ENCODE results near the gene PRLHR.
A peak's percentile ranks its signal among the peaks of the same experiment; 100 is the strongest.
"Not testable (repeated sequence)": the region's sequence is repeated elsewhere in the genome, so short reads cannot be mapped to it uniquely, and the experiment has no call there.

PRLHR gene

DNA sequence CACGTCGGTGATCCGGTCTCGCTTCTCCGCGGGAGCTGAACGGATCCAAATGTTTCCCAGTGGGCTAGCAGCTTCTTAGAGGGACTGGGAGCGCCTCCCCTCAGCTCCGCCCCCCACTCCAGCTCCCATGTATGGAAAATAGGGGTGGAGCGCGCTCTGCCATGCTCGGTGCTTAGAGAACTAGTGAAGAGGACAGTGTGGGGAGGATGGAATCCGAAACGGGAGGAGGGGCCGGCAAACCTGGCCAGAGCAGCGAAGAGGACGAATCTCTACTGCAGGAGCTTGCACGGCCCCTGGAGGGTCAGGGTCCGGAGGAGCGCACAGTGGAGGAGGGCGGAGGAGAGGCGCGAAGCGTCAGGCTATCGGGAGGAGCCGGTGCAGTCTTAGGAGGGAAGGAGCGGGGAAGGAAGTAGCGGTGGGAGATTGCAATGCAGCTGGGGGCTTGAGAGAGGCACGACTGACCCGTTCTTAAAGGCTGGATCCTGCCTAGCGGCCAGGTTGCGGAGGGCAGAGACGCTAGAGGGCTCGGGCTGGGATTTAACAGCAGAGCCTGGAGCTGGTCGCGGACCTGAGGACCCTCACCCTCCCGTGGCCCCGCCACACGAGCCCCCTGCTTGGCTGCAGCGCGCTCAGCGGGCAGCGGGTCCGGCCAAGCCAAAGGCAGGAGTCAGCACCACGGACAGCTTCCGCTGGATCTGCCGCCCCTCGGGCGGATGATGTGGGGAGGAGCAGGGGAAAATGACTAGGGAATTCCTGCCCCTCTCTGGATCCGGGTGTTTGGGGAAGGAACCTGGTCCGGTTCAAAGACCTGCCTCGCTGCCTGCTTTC is at the start of gene PRLHR:
TSS of gene PRLHR (minus strand) at position 51 of the 828 bp plus-strand sequence. CDS start 404 bp downstream, outside the sequence.
- no peak for DNase-seq

DNA sequence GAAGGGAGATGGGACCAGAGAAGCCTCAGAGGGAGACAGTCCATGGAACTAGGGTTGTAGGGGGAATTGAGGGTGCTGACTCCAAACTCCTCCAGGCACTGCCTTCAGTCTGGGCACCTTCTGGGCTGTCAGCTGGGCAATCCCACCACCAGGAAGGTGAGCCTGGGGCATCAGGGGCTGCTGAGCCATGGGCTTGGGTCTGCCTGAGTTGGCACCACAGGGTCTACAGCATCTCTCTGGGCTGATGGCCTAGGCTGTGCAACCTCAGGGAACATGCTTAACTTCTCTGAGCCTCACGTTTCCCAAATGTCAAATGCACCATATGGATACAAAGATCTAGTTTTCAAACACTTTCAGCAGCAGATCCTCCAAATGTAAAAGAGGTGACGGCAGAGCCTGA is 46.8 kb upstream of the PRLHR start:
- DNase-seq: no peak

DNA sequence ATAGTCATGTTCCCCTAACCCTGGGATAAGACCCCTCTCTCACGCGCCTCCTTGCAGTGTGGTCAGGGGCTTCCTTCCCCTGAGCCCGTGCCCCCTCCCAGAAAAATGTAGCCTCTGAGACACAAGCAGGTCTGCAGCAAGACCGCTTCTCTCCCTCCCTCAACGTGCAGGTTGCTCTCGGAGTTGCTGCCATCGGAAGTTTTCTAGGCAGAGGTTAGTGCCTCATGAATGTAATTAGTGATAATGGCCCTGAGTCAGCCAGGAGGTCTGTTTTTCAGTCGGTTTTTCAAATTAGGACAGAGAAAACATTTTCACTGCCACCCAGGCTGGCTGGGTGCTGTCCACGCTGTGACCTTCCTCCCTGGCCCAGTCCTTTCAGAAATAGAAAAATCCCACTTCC is 43.2 kb upstream of the PRLHR start:
- no peak for DNase-seq

DNA sequence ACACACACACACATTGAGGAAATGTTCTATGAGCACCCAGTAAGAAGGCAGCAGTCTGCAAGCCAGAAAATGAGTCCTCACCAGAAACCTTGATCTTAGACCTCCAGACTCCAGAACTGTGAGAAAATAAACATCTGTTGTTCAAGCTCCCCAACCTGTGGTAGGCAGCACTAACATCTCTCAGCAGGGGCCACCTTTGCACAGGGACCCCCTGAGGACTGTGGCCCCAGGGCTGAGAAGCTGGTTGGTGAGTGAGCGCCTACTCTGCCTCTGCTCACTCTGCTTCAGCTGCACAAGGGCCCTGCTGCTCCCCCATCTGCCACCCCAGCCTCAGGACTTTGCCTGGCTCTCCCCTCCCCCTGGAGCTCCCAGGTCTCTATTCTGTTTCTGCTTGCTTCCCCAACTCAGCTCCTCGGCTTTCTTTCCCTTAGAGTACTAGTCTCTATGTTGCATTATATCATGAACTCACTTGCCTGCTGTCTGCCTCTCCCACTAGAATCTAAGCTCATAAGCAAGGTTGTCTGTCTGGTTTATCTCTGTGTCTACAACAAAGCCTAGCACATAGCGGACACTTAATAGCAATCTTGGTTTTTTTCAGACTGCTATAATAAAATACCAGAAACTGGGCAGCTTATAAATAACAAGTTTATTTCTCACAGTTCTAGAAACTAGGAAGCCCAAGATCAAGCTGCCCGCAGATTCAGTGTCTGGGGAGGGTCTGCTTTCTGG is 40.4 kb upstream of the PRLHR start:
- no peak for DNase-seq

DNA sequence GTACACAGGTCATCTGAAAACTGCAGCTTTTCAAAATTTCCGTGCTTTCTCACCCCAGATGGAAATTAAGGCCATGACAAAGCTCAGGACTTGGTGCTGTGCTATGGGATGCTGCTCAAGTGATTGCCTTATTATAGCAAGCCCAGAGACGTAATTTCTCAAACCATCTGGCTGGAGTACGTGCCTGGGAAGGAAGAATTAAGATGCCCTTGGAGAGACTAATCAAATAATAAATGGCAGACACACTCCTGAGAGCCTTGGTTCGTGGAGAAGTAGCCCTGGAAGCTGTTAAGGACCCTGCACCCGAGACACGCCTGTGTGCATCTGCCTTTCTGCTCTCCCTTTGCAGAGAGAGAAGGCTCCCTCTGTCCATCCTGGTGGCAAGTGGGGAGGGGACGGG is 38.3 kb upstream of the PRLHR start:
- no peak for DNase-seq

DNA sequence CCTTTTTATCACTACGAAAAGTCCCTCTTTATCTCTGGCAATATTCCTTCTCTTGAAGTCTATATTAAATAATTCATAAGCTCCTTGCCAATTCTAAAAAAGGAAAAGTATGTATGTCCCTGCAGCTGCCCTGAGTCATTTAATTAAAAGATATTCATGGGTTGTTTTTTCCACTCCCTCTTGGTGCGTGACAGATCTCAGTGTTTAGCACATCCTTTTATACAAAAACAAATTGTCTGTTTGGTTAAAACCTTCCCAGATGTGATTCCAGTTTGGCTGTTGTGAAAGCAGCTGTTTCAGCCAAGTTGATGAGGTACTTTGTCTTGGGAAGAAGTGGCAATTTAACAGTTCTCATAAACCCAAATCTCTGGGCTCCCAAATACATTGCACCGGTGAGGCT is 33.8 kb upstream of the PRLHR start:
- no peak for DNase-seq

DNA sequence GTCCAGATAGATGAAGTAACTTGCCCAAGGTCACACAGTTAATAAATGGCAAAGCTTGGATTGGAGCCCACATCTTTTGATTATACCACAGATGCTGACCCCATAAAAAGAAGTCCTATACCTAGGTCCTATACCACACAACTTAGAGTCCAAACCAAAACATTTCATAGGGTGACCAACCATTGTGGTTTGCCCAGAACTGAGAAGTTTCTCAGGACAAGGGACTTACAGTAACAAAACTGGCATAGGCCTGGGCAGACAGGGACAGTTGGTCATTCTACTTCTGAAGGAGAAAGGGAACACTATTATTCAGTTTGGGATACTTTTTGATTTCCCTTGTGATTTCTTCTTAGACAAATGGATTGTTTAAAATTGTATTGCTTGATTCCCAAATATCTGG is 32.9 kb upstream of the PRLHR start:
- no peak for DNase-seq

DNA sequence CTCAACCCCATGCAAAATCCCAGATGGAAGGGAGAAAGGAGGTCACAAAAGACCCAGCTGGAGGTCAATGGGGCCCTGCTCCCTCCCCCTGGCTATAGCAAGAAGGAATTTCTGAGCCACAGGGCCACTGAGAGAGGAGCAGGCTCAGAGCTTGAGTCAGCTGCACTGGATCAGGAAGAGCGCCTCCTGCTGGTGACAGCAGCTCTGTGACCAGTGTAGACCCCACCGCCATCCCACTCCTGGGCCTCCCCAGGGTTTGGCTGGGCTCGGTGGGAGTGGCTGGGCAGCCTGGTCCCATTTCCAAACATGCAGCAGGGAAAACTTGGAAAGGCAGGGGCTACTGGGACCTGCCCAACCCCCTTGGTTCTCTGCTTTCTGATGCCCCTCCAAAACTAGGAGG is 31.5 kb upstream of the PRLHR start:
- DNase-seq: no peak

DNA sequence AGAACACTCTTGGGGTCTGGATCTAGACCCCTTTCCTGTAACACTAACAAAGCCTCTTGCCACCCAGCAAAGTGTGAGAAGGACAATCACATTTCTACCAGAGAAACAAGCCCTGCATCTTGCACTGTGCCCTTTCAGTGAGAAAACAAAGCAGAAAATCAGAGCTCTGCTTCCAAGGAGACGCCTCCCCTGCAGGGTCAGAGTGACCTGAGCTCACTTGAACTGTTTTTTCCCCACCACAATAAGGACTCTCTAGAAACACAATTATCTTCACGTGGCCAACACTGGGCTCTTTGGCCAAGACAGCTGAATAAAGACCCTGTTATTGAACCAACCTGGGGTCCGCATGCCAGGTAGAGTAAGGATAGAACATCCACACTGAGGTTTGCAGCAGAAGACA is 30.1 kb upstream of the PRLHR start:
- DNase-seq: no peak

DNA sequence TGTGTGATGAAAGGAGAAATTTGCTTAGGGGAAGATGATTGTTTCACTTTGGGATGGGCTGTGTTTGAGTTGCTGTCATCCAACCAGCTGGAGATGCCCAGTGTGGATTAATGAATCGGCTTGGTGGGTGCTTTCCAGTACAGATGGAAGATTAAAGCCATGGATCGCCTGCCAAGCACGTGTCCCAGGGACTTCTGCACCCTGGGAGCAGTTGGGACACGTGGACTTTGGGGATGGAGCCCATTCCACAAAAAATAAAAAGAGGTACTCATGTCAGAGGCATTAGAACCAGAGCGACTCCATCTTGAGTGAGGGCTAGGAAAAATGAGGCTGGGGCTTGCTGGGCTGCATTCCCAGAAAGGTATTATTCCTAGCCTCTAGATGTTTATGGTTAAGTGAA is 29.3 kb upstream of the PRLHR start:
- no peak for DNase-seq

DNA sequence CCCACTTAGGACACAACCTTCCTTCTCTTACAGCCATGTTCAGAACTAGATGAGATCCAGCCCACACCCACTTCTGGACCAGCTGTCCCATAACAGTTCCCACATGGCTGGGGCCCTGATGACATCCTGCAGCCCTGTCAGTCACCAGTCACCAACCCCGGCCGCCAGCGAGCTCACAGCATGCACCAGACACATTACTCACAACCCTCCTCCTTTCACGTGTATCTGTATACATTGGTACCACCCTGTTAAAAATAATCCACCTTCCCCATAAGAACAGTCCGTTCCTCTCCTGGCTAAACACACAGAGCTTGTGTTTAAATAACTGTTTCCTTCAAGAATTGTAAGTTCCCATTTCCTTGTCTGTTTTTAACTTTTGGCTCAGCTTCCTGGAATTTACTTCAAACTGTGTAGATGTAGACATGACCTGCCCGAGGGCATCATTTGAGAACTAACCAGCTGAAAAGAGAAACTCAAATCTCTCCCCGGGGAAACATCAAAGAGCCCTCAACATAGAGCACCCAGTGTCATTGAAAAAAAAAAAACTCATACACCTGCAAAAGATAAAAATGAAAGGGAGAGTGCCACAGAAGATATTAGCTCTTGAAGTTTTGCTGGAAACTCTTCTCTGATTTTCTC is 26.0 kb upstream of the PRLHR start:
- no peak for DNase-seq

DNA sequence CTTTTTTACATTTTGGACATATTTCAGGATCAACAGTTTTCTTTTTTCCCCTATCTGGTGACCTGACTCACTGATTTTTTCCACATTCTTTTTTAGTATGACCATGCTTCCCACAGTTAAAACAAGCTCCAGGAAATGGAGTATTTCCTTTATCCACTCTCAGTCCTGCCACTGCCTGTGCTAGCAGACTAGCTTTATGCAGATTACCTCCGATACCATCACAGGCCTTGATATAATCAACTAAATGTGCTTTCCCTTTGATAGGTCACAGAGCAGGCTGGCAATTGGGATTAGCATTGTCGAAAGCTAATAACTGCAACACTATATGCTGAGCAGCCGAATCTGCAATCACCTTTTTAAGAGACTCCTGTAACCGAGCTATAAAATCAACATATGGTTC is 18.4 kb upstream of the PRLHR start:
- DNase-seq: not testable (repeated sequence)

DNA sequence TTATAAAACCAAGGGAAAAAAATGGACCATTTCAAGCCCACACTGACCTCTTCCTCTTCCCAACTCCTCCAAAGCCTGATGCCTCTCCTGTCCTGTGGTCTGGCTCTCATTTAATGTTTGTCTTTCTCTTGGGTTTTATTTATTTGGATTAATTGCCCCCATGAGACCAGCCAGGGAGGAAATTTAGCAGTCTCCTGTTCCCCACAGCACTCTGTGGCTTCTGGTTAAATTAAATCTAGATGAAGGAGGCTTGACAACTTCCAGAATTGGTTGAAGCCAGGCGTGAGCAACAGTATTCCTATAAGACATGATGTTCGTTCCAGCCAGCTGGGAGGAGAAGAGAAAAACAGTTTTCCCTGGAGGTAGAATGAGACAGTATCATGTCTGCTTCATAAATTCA is 15.1 kb upstream of the PRLHR start:
- DNase-seq: no peak

DNA sequence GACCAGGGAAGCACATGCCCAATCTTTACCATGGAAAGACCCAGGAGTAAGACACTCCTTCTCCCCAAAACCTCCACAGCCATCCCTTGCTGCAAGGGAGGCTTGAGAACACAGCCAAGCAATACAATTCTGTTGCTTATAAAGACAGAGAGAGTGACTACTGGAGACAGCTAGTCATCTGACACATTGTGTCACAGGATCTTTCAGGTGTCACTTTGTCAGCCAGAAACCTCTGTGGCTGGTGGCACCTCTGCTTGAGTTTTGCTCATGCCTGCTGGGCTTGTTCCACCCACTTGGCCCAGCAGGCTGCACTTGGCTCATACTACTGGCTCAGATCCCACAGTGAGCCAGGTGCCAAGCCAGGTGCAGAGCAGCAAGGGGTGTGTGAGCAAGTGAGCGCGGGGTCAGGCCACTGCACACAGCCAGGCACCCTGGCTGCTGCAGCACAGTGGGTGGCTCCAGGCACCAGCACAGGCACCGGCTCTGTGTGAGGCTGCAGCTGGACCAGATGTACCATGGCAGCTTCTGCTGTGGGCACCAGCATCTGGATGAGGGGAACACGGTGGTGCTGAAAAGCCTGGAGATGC is 12.4 kb upstream of the PRLHR start:
- no peak for DNase-seq

DNA sequence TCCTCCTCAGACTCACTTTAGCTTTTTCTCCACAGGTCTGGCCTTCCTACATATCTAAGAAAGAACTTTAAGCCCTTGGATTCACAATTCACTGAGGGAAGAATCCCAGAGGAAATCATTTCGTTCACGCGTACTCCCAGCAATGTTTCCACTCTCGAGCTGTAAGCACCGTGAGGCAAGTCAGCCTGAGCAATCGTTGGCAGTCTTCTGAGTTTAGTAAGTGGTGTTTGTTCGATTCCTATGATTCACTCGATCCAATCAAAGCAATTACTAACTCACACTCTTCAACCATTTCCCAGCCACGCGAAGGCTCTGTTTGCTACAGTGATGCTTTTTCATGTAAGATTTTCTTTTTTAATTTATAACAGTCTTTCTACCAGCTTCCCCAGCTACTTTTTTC is 10.2 kb upstream of the PRLHR start:
- DNase-seq: no peak

DNA sequence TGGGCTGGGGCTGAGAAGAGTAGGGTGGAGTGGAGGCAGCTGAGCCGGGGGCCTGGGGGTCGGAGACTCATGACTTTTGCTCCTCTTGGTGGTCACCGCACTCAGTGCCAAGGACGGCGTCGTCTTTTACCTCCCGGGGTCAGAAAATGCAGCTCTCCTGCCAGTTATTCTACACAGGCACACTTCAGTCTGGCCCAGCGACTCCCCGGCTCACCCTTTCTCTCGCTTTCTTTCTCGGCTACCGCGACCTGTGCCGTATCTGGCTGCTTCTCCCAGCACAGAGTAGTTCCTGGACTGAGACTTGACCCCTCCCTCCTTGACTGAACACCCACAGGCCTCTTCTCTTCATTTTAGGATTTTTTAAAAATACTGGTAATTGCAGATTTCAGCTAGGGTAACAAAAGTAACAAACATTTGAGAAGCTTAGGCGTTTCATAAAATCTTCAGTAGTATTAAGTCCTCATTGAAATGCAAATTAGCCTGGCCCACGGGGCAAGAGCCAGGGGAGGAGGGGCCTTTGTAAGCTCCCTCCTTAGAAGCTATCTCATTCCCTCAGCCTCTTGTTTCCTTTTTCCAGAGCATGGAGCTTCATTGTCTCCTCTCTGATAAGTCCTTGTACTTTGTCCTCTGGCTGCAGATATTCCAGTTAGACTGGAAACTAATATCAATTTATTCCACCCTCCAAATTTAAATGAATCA is 1.1 kb upstream of the PRLHR start:
- DNase-seq: no peak

DNA sequence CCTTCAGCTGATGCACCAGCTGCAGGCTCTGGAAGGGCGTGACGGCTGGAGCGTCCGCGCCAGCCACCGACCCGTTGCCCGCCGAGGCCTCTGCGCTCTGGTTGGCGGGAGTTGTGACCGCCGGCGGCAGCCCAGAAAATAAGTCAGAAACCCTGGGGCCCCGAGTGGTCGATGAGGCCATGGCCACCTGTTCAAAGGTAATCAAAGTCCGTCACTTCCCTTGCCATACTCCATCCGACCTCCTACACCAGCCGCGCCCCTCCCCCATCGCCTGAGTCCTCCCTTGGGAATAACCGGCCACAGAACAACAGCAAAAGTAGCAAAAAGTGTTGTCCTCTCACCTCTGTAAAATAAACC is 406 bp downstream of the PRLHR start:
- no peak for DNase-seq

DNA sequence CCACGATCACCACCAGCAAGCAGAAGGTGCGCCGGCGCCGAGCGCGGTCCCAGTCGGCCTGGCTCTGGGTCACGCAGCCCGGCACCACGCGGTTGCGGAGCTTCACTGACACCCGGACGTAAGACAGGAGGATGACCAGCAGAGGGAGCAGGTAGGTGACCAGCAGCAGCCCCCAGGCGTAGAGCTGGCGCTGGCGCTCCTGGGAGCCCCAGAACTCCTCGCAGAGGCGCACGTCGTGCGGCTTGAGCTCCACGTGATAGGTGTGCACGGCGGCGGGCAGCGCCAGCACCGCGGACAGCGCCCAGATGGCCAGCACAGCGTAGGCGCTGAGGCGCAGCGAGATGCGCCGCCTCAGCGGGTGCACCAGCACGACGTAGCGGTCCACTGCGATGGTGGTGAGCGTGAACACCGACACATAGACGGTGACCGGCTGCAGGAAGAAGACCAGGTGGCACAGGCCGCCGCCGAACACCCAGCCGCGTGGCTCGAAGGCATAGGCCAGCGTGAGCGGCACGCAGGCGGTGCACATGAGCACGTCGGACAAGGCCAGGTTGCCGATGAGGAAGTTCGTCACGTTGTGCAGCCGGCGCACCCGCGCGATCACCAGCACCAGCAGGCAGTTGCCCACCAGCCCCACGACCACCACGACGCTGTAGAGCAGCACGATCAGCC is 920 bp downstream of the PRLHR start:
- DNase-seq: peak; percentile 1

DNA sequence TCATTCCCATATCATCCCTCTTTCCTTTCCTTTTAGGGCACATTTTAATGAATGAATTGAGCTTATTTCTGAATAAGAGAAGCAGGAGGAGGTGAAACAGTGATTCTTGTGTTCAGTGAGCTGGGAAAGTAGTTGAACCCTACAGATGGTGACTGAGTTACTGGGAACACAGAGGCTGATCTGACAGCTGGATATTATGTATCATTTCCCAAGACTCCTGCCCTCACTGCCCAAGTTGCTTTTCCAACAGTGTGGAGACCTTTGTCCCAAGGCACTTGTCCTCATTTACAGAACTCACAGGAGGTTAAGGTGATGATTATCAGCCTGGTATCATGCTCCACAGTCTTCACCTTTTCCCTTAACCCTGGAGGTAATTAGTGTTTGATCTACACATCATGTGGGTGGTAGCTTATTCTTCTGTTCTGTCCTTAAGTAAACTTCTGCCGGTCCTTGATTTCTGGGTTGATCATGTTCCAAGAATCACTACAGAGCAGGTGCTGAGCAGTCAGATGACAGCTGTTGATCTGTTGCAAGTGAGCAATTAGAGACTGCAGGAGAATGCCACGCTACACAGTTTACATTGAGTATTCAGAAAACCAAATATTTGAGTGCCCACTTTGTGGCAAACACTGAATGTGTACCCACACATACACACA is 2.6 kb downstream of the PRLHR start:
- no peak for DNase-seq

DNA sequence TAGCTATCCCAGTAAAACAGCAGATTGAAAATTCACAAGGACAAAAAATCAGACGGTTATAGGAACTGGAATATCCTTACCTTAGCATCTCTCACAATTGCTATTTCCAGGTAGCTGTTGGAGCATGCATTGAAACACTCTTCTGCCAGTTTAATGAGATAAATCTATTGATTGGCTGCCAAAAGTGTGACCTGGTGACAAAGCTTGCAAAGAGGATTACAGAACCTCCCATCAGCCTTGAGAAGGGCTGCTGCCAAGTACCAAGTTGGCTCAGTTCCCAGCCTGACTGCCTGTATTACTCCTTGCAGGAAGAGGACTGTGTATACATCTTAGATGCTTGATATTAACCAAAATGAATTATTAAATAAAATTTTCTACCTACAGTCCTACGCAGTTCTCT is 5.1 kb downstream of the PRLHR start:
- no peak for DNase-seq

DNA sequence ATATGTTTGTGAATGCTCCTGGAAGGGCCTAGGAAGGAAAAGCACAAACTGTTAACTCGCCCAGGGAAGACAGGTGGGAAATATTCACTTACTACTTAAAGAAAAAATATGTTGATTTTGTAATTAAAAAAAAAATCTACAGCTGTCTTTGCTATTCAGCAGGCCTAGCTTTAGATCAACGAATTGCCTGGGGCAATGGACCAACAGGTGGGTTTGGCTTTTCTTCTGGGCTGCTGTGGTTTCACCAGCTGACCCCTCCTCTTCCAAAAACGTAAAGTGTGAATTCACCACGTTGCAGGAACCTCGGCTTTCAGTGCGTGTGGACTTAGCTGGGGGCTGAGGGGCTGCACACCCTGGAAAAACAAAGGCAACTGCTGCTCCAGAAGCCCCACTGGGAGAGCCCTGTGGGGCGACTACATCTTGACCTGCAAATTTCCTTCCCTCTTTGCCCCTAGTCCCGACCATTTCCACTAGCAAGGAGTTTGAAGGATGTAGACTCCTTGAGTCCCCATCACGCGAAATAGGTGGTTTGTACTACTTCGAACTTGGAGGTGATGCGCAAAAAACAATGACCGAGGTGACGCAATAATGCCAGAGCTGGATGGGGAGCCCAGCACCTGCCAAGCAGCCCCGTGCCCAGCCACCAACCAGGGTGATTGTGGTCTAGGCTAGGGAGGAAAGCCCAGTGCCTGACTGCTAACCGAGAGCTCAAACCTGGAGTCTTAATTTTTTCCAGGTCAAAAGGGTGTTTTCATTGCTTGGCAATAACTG is 7.4 kb downstream of the PRLHR start:
- DNase-seq: no peak

All from CD4-positive, alpha-beta T cell treated with Interleukin-4 for 4 hours (primary cell).